MCF 10A (cell line): ENCODE data around the gene SSR3. TPM values are rescaled to one million over a fixed set of nuclear protein-coding genes. Genes with fewer than 3 reads are reported as not detected.
"Not testable (repeated sequence)": the region's sequence is repeated elsewhere in the genome, so short reads cannot be mapped to it uniquely, and the experiment has no call there.

Experiments used
- BruUV-seq: library from RNA; stranded (reverse); fragments of 400-500 nt; replicated peaks from 2 replicates; lab custom pipeline; 2021; lab: Mats Ljungman, UMichigan
- CTCF ChIA-PET: fragments of 300-600 bp; sonication (Branson Sonifier 250); formaldehyde crosslinking; extraction: SDS; loops from one replicate; lab custom pipeline; 2021; ENCODE audit warnings: antibody characterized with exemption, inconsistent platforms; lab: Yijun Ruan, JAX
- POLR2A ChIA-PET: fragments of 300-600, 350-650 bp; sonication (Branson Sonifier 250); formaldehyde crosslinking; extraction: SDS; loops from one replicate; lab custom pipeline; 2020; ENCODE audit warnings: antibody characterized with exemption, inconsistent platforms; lab: Yijun Ruan, JAX
- DNase-seq: peaks from one replicate; pipeline ENCODE4 v3.0.0-alpha.2; 2018; ENCODE audit not compliant: unreplicated experiment
- H3K27ac Mint-ChIP-seq: one replicate; pipeline ENCODE4 v1.8.0; 2022; ENCODE audit warnings: mild to moderate bottlenecking, low read depth, mixed read lengths; ENCODE audit not compliant: unreplicated experiment
- H3K27me3 Mint-ChIP-seq: one replicate; pipeline ENCODE4 v1.8.0; 2022; ENCODE audit warnings: mixed read lengths; ENCODE audit not compliant: insufficient read depth, unreplicated experiment
- H3K36me3 Mint-ChIP-seq: one replicate; pipeline ENCODE4 v1.8.0; 2022; ENCODE audit warnings: mild to moderate bottlenecking, moderate library complexity, mixed read lengths; ENCODE audit not compliant: insufficient read depth, unreplicated experiment
- H3K4me1 Mint-ChIP-seq: one replicate; pipeline ENCODE4 v1.8.0; 2022; ENCODE audit warnings: mixed read lengths; ENCODE audit not compliant: insufficient read depth, unreplicated experiment
- H3K4me3 Mint-ChIP-seq: one replicate; pipeline ENCODE4 v1.8.0; 2022; ENCODE audit warnings: mild to moderate bottlenecking, moderate library complexity, mixed read lengths; ENCODE audit not compliant: unreplicated experiment
- H3K9me3 Mint-ChIP-seq: one replicate; pipeline ENCODE4 v1.8.0; 2022; ENCODE audit warnings: mixed read lengths; ENCODE audit not compliant: unreplicated experiment
- CTCF ChIP-seq: fragments of 200-600 bp; IDR thresholded peaks from one replicate; pipeline ENCODE4 v1.8.0; 2022; ENCODE audit warnings: antibody characterized with exemption, mild to moderate bottlenecking; ENCODE audit not compliant: unreplicated experiment
- intact Hi-C: fragments of 100-400 bp; cut with micrococcal nuclease; formaldehyde crosslinking; loops from 2 replicates; pipeline ENCODE4 v1.14.1; 2022
- total RNA-seq: library from RNA; stranded (reverse); gene quantifications from 2 replicates; pipeline ENCODE4 v1.2.3, GENCODE V29; 2022

SSR3 gene
- total RNA-seq, 1 experiment from 2014 or later = 447 TPM

- Mint-ChIP-seq H3K27ac (no peak overlapping the region), H3K4me1 (peaks cover 14% of the 10 kb centered on the region), H3K36me3 (no peaks in the 10 kb centered on the region), H3K9me3 (no peaks in the 10 kb centered on the region), H3K27me3 (no peaks in the 10 kb centered on the region), H3K4me3 (no peak overlapping the region)
- intact Hi-C loops = no loop called here
- POLR2A ChIA-PET = interaction anchor here (0.7 to 1.5 kb wide), 3 partner anchors 44 to 80 kb away, joined by 3 to 7 read pairs (median 4); partner anchors contain the start of gene SSR3
- CTCF ChIA-PET = interaction anchor here (0.7 to 1.2 kb wide), 6 partner anchors 57 to 874 kb away, joined by 3 to 4 read pairs (median 3); no protein-coding TSS in a partner anchor
- BruUV-seq = no TSS peak
- TF ChIP-seq CTCF = no peak
- no peak for DNase-seq
Measured at GRCh38 chr3:156599089-156599874, 44.4 kb upstream of the SSR3 start.

GRCh38 chr3:156598413-156598812, 43.5 kb upstream of the SSR3 start:
- no peak for TF ChIP-seq CTCF
- Mint-ChIP-seq H3K27ac (no peak overlapping the region), H3K4me1 (peaks cover 10% of the 10 kb centered on the region), H3K27me3 (no peaks in the 10 kb centered on the region), H3K4me3 (no peak overlapping the region), H3K9me3 (no peaks in the 10 kb centered on the region), H3K36me3 (no peaks in the 10 kb centered on the region)
- CTCF ChIA-PET = interaction anchor here (0.9 to 1.2 kb wide), 2 partner anchors 75 to 484 kb away, joined by 3 read pairs; no protein-coding TSS in a partner anchor
- no peak for DNase-seq
- intact Hi-C loops = no loop called here
- BruUV-seq = no TSS peak
- POLR2A ChIA-PET = no interaction called here

- H3K36me3 Mint-ChIP-seq = no peaks in the 10 kb centered on the region
- H3K9me3 Mint-ChIP-seq = no peaks in the 10 kb centered on the region
- H3K27ac Mint-ChIP-seq = no peak overlapping the region
- no peaks in the 10 kb centered on the region for H3K27me3 Mint-ChIP-seq
- no peak for TF ChIP-seq CTCF
- intact Hi-C loops = no loop called here
- POLR2A ChIA-PET = interaction anchor here (0.6 kb wide), 1 partner anchor 77 kb away, joined by 3 read pairs; no protein-coding TSS in a partner anchor
- BruUV-seq = no TSS peak
- CTCF ChIA-PET = no interaction called here
- H3K4me1 Mint-ChIP-seq = no peaks in the 10 kb centered on the region
- H3K4me3 Mint-ChIP-seq = no peak overlapping the region
- DNase-seq = no peak
Measured at GRCh38 chr3:156594219-156594683, 39.3 kb upstream of the SSR3 start.

GRCh38 chr3:156593814-156594213, 38.9 kb upstream of the SSR3 start:
- Mint-ChIP-seq H3K4me3 (no peak overlapping the region), H3K9me3 (no peaks in the 10 kb centered on the region), H3K27me3 (no peaks in the 10 kb centered on the region), H3K27ac (no peak overlapping the region), H3K4me1 (no peaks in the 10 kb centered on the region), H3K36me3 (no peaks in the 10 kb centered on the region)
- intact Hi-C loops = no loop called here
- no peak for DNase-seq
- ChIA-PET POLR2A (interaction anchor here (0.6 kb wide), 1 partner anchor 77 kb away, joined by 3 read pairs; no protein-coding TSS in a partner anchor), CTCF (interaction anchor here (0.6 kb wide), 2 partner anchors 172 to 527 kb away, joined by 3 to 5 read pairs; no protein-coding TSS in a partner anchor)
- TF ChIP-seq CTCF = no peak
- no TSS peak for BruUV-seq

GRCh38 chr3:156589806-156590205, 34.9 kb upstream of the SSR3 start:
- intact Hi-C loops, H3K27ac Mint-ChIP-seq, H3K4me1 Mint-ChIP-seq: not testable (repeated sequence)

More at GRCh38 chr3:156589806-156590205, 34.9 kb upstream of the SSR3 start:
- H3K9me3 Mint-ChIP-seq, BruUV-seq, CTCF ChIA-PET, POLR2A ChIA-PET, H3K27me3 Mint-ChIP-seq, DNase-seq, H3K4me3 Mint-ChIP-seq, H3K36me3 Mint-ChIP-seq: not testable (repeated sequence)
